NCI-H1417 (cell line): Measurements from ENCODE around the gene ZCWPW1.
"Not testable (repeated sequence)": the region's sequence is repeated elsewhere in the genome, so short reads cannot be mapped to it uniquely, and the experiment has no call there.

Experiments used
- DNase-seq, 3 experiments: peaks; one replicate each; lab custom pipeline; 2025; lab: John Stamatoyannopoulos, UW

ZCWPW1 gene

GRCh38 chr7:100456562-100456961 lies 28.1 kb upstream of the ZCWPW1 start:
- DNase-seq: no peak

GRCh38 chr7:100455206-100455605 lies 26.7 kb upstream of the ZCWPW1 start:
- DNase-seq: no peak

GRCh38 chr7:100453854-100454253 lies 25.4 kb upstream of the ZCWPW1 start:
- DNase-seq: not testable (repeated sequence)

GRCh38 chr7:100452513-100452912 lies 24.0 kb upstream of the ZCWPW1 start:
- DNase-seq: no peak

- no peak for DNase-seq
These were observed 20.8 kb upstream of the ZCWPW1 start for GRCh38 chr7:100449190-100449795.

- DNase-seq: not testable (repeated sequence)
These were observed 18.9 kb upstream of the ZCWPW1 start for GRCh38 chr7:100447363-100447762.

- no peak for DNase-seq
These were observed 17.5 kb upstream of the ZCWPW1 start for GRCh38 chr7:100446040-100446439.

- no peak for DNase-seq
These were observed 16.1 kb upstream of the ZCWPW1 start for GRCh38 chr7:100444311-100445278.

GRCh38 chr7:100443096-100443840 lies 14.8 kb upstream of the ZCWPW1 start:
- DNase-seq: no peak

- no peak for DNase-seq
These were observed 13.4 kb upstream of the ZCWPW1 start for GRCh38 chr7:100441641-100442535.

- DNase-seq: not testable (repeated sequence)
These were observed 10.7 kb upstream of the ZCWPW1 start for GRCh38 chr7:100439244-100439643.

GRCh38 chr7:100438731-100439130 lies 10.2 kb upstream of the ZCWPW1 start:
- not testable (repeated sequence) for DNase-seq

- DNase-seq: no peak
These were observed 9.7 kb upstream of the ZCWPW1 start for GRCh38 chr7:100438172-100438571.

- no peak for DNase-seq
These were observed 8.9 kb upstream of the ZCWPW1 start for GRCh38 chr7:100437150-100438100.

- peak; percentile 22 to 88 (median 77) for DNase-seq
These were observed 7.2 kb upstream of the ZCWPW1 start for GRCh38 chr7:100435401-100436304.

- no peak for DNase-seq
These were observed 6.0 kb upstream of the ZCWPW1 start for GRCh38 chr7:100434297-100435144.

- no peak for DNase-seq
These were observed 5.2 kb upstream of the ZCWPW1 start for GRCh38 chr7:100433592-100434296.

GRCh38 chr7:100433276-100433591 lies 4.7 kb upstream of the ZCWPW1 start:
- no peak for DNase-seq
